ENCODE results near the gene ABTB2. TPM values are rescaled to one million over a fixed set of nuclear protein-coding genes. Genes with fewer than 3 reads are reported as not detected.

ABTB2 gene
- total and polyA plus RNA-seq, 9 of the 15 experiments (the other 6 are each of a cell fraction or from before 2014, with no cell fraction given) = 0.03 to 0.18 (median 0.12) TPM; not detected in 2

DNA sequence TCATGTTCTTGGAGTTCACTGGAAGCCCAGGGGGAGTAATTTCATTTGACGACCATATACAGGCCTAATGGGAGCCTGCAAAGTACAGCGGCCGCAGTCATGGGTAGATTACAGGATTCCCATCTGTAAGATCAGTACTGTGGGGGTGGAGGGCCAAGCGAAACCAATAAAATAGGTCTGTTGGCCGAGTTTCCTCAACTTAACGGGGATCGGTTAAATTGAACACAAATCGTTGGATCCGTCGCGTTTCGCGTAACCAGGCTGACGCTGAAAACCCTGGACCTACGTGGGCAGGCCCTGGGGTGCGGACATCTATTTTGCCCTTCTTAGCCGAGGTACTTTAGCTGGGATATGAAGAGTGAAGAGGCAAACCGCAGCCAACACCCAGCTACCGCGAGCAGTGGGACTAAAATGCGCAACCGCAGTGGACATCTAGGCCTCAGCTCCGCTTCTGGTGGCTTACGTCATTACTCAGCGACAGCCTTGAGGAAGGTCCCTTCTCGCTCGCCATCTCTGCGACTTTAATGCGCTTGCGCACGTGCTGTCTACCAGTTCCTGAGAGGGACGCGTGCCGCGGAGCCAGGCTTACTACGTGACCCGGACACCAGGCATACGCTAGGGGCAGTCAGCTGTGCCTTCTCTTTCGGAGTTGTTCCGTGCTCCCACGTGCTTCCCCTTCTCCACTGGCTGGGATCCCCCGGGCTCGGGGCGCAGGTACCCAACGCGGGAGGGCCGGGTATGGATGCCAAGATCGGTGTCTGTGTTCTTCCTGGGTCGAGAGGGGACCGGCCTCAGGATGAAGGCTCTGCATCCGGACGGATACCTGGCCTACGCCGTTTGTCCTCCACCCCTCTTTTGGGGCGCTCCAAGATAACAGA lies 252.5 kb downstream of the ABTB2 start, which contains the start of gene NAT10 (continued):
- TF ChIP-seq ZNF609 (CRISPR knock-in tag; IDR thresholded peaks at IDR 0.05; ENCODE audit: borderline replicate concordance) (peak; percentile 61; the same call in 1 of the 2 replicates), MIER1 (IDR thresholded peaks at IDR 0.05; ENCODE audit: low read depth) (no peak), NFXL1 (CRISPR knock-in tag; IDR thresholded peaks at IDR 0.05) (peak; percentile 85), ZNF584 (CRISPR knock-in tag; IDR thresholded peaks at IDR 0.05; ENCODE audit: low read depth) (no peak), NCOA4 (IDR thresholded peaks at IDR 0.05; ENCODE audit: partially characterized antibody) (no peak), ZNF668 (CRISPR knock-in tag; IDR thresholded peaks at IDR 0.05) (no peak), SIRT6 (IDR thresholded peaks at IDR 0.05; ENCODE audit: low read depth, low read length) (peak; percentile 41), CREM (IDR thresholded peaks at IDR 0.05; ENCODE audit: low read depth) (peak; percentile 100), LEF1 (IDR thresholded peaks at IDR 0.05) (peak; percentile 25; the same call in 1 of the 2 replicates), MEF2D (tag; conservative IDR thresholded peaks at IDR 0.05; ENCODE audit: low read depth) (peak; percentile 63; the same call in 1 of the 2 replicates), RAD51 (IDR thresholded peaks at IDR 0.05; ENCODE audit: borderline replicate concordance, low read depth) (peak; percentile 41; the same call in 1 of the 2 replicates), CREBBP (IDR thresholded peaks at IDR 0.05; ENCODE audit: low read depth, low read length) (no peak), ZNF175 (CRISPR knock-in tag; IDR thresholded peaks at IDR 0.05; ENCODE audit: low read depth) (no peak), SMARCC2 (IDR thresholded peaks at IDR 0.05; ENCODE audit: low read depth) (0 out of 2 replicates have a peak, but pooled peaks have one; percentile 41), FOXA3 (CRISPR knock-in tag; conservative IDR thresholded peaks at IDR 0.05 in 1 of 2, IDR thresholded peaks at IDR 0.05 in 1 of 2) (peak in 1 of 2 experiments; percentile 55; a peak in 2 of 4 replicates), ZNF699 (CRISPR knock-in tag; IDR thresholded peaks at IDR 0.05; ENCODE audit: insufficient replicate concordance) (no peak), SRSF7 (optimal IDR thresholded peaks at IDR 0.05; ENCODE audit: low read depth, low read length) (no peak), FOSL1 (tag; conservative IDR thresholded peaks at IDR 0.05) (peak; percentile 36; the same call in 1 of the 2 replicates), PPARD (CRISPR knock-in tag; IDR thresholded peaks at IDR 0.05) (no peak)
- TF ChIP-seq, protein P1, sequence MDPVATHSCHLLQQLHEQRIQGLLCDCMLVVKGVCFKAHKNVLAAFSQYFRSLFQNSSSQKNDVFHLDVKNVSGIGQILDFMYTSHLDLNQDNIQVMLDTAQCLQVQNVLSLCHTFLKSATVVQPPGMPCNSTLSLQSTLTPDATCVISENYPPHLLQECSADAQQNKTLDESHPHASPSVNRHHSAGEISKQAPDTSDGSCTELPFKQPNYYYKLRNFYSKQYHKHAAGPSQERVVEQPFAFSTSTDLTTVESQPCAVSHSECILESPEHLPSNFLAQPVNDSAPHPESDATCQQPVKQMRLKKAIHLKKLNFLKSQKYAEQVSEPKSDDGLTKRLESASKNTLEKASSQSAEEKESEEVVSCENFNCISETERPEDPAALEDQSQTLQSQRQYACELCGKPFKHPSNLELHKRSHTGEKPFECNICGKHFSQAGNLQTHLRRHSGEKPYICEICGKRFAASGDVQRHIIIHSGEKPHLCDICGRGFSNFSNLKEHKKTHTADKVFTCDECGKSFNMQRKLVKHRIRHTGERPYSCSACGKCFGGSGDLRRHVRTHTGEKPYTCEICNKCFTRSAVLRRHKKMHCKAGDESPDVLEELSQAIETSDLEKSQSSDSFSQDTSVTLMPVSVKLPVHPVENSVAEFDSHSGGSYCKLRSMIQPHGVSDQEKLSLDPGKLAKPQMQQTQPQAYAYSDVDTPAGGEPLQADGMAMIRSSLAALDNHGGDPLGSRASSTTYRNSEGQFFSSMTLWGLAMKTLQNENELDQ (CRISPR knock-in tag; IDR thresholded peaks at IDR 0.05; ENCODE audit: borderline replicate concordance) = no peak

Data from K562 (cell line).